Sigmoid colon (tissue), 7 donors: ENCODE measurements around the gene AMOTL2. TPM values are rescaled to one million over a fixed set of nuclear protein-coding genes. Genes with fewer than 3 reads are reported as not detected.

Experiments used
- DNase-seq: peaks from one replicate; pipeline ENCODE4 v3.0.0-alpha.2; 2019
- H3K27ac ChIP-seq, 4 donors: fragments of 200-600 bp; sonication (generic); one replicate each; pipeline ENCODE4 v1.5.1; 2016 to 2019; ENCODE audit warnings: mild to moderate bottlenecking in 1 of 4
- H3K27me3 ChIP-seq, 3 donors: fragments of 200-600 bp; sonication (generic); one replicate each; pipeline ENCODE4 v1.5.1; 2019; ENCODE audit warnings: mild to moderate bottlenecking in 1 of 3
- H3K36me3 ChIP-seq, 4 donors: fragments of 200-600 bp; sonication (generic); one replicate each; pipeline ENCODE4 v1.5.1; 2016 to 2019
- H3K4me1 ChIP-seq, 4 donors: fragments of 200-600 bp; sonication (generic); one replicate each; pipeline ENCODE4 v1.5.1; 2017 to 2019
- H3K4me3 ChIP-seq, 4 donors: fragments of 200-600 bp; sonication (generic); one replicate each; pipeline ENCODE4 v1.5.1; 2017 to 2019; ENCODE audit warnings: mild to moderate bottlenecking in 2 of 4, moderate library complexity in 1 of 4
- H3K9me3 ChIP-seq, 4 donors: fragments of 200-600 bp in 3 of 4; sonication (generic) in 3 of 4; one replicate each; pipeline versions ENCODE4 v1.5.1 to v1.6.1; 2013 to 2019
- EP300 ChIP-seq, 4 donors: sonication (generic); formaldehyde crosslinking; IDR thresholded peaks; one replicate each; pipeline ENCODE4 v1.6.1; 2017; ENCODE audit warnings: antibody characterized with exemption in 4 of 4
- POLR2A ChIP-seq, 2 donors: fragments of 450-650 bp; IDR thresholded peaks; one replicate each; pipeline ENCODE4 v1.6.1; 2016; ENCODE audit warnings: antibody characterized with exemption in 2 of 2, mild to moderate bottlenecking in 2 of 2, moderate library complexity in 2 of 2
- POLR2AphosphoS5 ChIP-seq, 4 donors: sonication (generic); formaldehyde crosslinking; IDR thresholded peaks; one replicate each; pipeline ENCODE4 v1.6.1; 2017; ENCODE audit warnings: antibody characterized with exemption in 4 of 4
- WGBS, 2 donors: extraction: QIAGEN DNeasy Blood & Tissue Kit; methylation state at CpG; one replicate each; pipeline ENCODE4 v1.1.7; 2013; 5-methylcytosine and 5-hydroxymethylcytosine counted together
- intact Hi-C: fragments of 100-400 bp; cut with DNase I; formaldehyde crosslinking; loops from one replicate; pipeline ENCODE4 v1.15.1; 2023
- polyA plus RNA-seq, 3 donors: library from polyadenylated mRNA; stranded (reverse); fragments of 200-250 nt; gene quantifications; one replicate each; pipeline ENCODE4 v1.2.3, GENCODE V29; 2013
- total RNA-seq, 4 donors: library from RNA; depleted of rRNA; stranded (reverse); fragments of >200 nt; gene quantifications; one replicate each; pipeline ENCODE4 v1.1.0, GENCODE V29; 2016
- TF ChIP-seq, protein P1 (sequence below), 4 experiments: fragments of 450-650 bp in 3 of 4; fragments of 200-600 bp in 1 of 4; IDR thresholded peaks; one replicate each; pipeline ENCODE4 v1.5.1; 2016 to 2019; ENCODE audit warnings: antibody characterized with exemption in 4 of 4, mild to moderate bottlenecking in 3 of 4, moderate library complexity in 2 of 4
- donor health status: healthy with polysubstance abuse.
- donor health status: Bipolar disorder and iron deficiency.
- donor health status: healthy.

Gene AMOTL2
- total and polyA plus RNA-seq, 7 donors = 1.6 to 112 (median 43.5) TPM

DNA sequence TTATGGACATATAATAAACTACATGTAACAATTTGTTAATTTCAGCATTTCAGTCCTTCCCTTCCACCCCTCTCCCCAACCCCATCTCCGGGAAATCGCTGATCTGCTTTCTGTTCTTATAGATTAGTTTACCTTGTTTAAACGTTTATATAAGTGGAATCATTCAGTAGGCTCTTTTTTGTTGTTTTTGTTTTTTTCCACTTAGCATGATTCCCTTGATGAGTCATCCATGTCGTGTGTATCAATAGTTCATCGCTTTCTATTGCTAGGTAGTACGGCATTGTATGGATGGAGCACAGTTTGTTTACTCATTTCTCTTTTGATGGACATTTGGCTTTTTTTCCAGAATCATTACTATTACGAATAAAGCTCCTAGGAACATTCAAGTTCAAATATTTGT is 23.5 kb upstream of the AMOTL2 start:
- no peak for DNase-seq
- 80 to 89% methylated on average over 7 of the region's 7 CpGs for WGBS, 2 donors
- Histone ChIP-seq H3K4me1 (peaks cover 0 to 3% (median under 1%) of the 10 kb centered on the region in 4 donors), H3K27me3 (no peaks in the 10 kb centered on the region), H3K27ac (no peak overlapping the region), H3K36me3 (no peaks in the 10 kb centered on the region), H3K4me3 (no peak overlapping the region), H3K9me3 (no peaks in the 10 kb centered on the region)
- intact Hi-C loops = no loop called here
- no peak for TF ChIP-seq POLR2AphosphoS5 (IDR thresholded peaks at IDR 0.05)
- no peak for TF ChIP-seq EP300 (IDR thresholded peaks at IDR 0.05)
- TF ChIP-seq, protein P1, sequence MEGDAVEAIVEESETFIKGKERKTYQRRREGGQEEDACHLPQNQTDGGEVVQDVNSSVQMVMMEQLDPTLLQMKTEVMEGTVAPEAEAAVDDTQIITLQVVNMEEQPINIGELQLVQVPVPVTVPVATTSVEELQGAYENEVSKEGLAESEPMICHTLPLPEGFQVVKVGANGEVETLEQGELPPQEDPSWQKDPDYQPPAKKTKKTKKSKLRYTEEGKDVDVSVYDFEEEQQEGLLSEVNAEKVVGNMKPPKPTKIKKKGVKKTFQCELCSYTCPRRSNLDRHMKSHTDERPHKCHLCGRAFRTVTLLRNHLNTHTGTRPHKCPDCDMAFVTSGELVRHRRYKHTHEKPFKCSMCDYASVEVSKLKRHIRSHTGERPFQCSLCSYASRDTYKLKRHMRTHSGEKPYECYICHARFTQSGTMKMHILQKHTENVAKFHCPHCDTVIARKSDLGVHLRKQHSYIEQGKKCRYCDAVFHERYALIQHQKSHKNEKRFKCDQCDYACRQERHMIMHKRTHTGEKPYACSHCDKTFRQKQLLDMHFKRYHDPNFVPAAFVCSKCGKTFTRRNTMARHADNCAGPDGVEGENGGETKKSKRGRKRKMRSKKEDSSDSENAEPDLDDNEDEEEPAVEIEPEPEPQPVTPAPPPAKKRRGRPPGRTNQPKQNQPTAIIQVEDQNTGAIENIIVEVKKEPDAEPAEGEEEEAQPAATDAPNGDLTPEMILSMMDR (IDR thresholded peaks at IDR 0.05) = no peak
- TF ChIP-seq POLR2A (IDR thresholded peaks at IDR 0.05) = no peak

- DNase-seq = no peak
- Histone ChIP-seq H3K27me3 (no peaks in the 10 kb centered on the region), H3K27ac (peak overlapping the region in 2 of 4 donors; percentile 10 to 15), H3K9me3 (no peaks in the 10 kb centered on the region), H3K4me3 (no peak overlapping the region), H3K4me1 (peaks cover 0 to 7% (median 3%) of the 10 kb centered on the region in 4 donors), H3K36me3 (no peaks in the 10 kb centered on the region)
- intact Hi-C loops = no loop called here
- no peak for TF ChIP-seq POLR2A (IDR thresholded peaks at IDR 0.05)
- no peak for TF ChIP-seq EP300 (IDR thresholded peaks at IDR 0.05)
- TF ChIP-seq POLR2AphosphoS5 (IDR thresholded peaks at IDR 0.05) = no peak
- TF ChIP-seq, protein P1 (IDR thresholded peaks at IDR 0.05) = no peak
- 92 to 95% methylated on average over 1 of the region's 1 CpG for WGBS, 2 donors
Observed at GRCh38 chr3:134395103-134395502, 20.9 kb upstream of the AMOTL2 start.

DNA sequence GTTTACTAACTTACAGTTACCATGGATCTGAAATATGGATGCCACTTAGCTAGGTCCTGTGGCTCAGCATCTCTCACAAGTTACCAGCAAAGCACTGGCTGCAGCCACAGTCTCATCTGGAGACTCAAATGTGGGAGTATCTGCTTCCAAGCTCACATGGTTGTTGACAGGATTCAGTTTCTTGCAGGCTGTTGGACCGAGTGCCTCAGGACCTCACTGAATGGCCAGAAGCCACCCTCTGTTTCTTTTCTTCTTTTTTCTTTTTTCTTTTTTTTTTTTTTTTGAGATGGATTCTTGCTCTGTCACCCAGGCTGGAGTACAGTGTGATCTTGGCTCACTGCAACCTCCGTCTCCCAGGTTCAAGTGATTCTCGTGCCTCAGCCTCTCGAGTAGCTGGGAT is 20.1 kb upstream of the AMOTL2 start:
- WGBS, 2 donors = 92 to 95% methylated on average over 4 of the region's 4 CpGs
- H3K27me3 ChIP-seq = no peaks in the 10 kb centered on the region
- H3K27ac ChIP-seq = no peak overlapping the region
- H3K36me3 ChIP-seq = no peaks in the 10 kb centered on the region
- intact Hi-C loops = no loop called here
- no peaks in the 10 kb centered on the region for H3K9me3 ChIP-seq
- no peak overlapping the region for H3K4me3 ChIP-seq
- TF ChIP-seq POLR2A (IDR thresholded peaks at IDR 0.05) (no peak), EP300 (IDR thresholded peaks at IDR 0.05) (no peak), POLR2AphosphoS5 (IDR thresholded peaks at IDR 0.05) (no peak)
- TF ChIP-seq, protein P1 (IDR thresholded peaks at IDR 0.05) = no peak
- H3K4me1 ChIP-seq = peaks cover 0 to 7% (median 3%) of the 10 kb centered on the region in 4 donors
- no peak for DNase-seq

DNA sequence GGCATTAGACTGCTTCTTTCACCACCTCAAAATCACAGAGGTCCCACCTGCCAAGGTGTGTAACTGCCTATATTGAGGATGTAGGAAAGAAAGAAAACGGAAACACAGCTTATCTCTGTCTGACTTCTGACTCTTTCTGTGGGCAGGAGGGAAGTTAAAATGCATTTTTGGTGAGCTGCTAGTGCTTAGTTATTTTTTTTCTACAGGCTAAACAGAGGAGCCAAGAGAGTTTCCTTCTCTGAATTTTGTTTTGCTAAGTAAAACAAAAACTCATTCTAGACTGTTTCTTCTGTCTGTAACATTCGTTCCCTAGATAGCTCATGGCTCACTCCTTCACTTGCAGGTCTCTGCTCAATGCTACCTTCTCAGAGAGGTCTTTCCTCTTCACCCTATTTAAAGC is 18.8 kb upstream of the AMOTL2 start:
- Histone ChIP-seq H3K36me3 (no peaks in the 10 kb centered on the region), H3K27ac (peak overlapping the region in 2 of 4 donors; percentile 39 to 59), H3K9me3 (no peaks in the 10 kb centered on the region), H3K27me3 (no peaks in the 10 kb centered on the region), H3K4me1 (peaks cover 0 to 16% (median 8%) of the 10 kb centered on the region in 4 donors), H3K4me3 (no peak overlapping the region)
- no peak for DNase-seq
- intact Hi-C loops = no loop called here
- WGBS, 2 donors = 42 to 78% methylated on average over 2 of the region's 2 CpGs
- TF ChIP-seq, protein P1 (IDR thresholded peaks at IDR 0.05) = no peak
- TF ChIP-seq POLR2A (IDR thresholded peaks at IDR 0.05) (no peak), EP300 (IDR thresholded peaks at IDR 0.05) (no peak), POLR2AphosphoS5 (IDR thresholded peaks at IDR 0.05) (no peak)
